COLO668 (cell line): Measurements from ENCODE around the gene ATAD3A.
"Not testable (repeated sequence)": the region's sequence is repeated elsewhere in the genome, so short reads cannot be mapped to it uniquely, and the experiment has no call there.

Experiments
- DNase-seq: peaks from one replicate; lab custom pipeline; 2025; ENCODE audit not compliant: unreplicated experiment; lab: John Stamatoyannopoulos, UW

The ATAD3A gene

DNA sequence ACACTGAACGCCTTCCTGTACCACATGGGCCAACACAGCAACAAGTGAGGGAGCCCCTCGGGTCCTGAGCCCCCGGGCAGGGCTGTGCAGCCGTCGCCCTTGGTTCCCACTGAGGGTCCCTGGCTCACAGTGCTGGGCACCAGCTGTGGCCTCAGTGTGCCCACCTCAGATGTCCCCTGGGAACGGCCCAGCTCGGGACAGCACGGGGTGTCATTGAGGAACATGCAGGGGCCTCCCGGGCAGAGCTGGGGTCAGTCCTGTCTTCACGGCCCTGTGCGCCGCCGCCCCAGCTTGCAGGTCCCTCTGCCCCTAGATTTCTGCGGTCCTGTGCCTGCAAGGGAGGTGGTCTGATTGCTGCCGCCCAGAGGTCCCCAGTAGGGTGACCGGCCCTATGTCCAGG lies 22.7 kb upstream of the ATAD3A start:
- DNase-seq: no peak

DNA sequence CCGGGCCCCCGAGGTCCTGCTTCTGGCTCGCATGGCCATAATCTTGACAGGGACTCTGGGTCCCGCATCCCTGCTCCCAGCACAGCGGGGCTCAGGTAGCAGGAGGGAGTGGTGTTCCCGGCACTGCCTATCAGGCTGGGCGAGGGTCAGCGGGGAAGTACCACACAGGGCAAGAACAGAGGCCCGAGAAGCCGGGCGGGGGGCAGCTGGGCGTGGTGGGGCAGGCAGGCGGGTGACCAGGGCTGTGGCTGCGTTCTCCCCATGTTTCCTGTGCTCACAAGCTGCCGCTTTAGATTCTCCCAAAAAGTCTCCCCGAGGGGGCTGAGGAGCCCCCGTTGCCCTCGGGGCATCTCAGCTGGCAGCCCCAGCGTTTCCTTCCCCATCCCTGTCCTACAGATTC lies 22.1 kb upstream of the ATAD3A start:
- no peak for DNase-seq

DNA sequence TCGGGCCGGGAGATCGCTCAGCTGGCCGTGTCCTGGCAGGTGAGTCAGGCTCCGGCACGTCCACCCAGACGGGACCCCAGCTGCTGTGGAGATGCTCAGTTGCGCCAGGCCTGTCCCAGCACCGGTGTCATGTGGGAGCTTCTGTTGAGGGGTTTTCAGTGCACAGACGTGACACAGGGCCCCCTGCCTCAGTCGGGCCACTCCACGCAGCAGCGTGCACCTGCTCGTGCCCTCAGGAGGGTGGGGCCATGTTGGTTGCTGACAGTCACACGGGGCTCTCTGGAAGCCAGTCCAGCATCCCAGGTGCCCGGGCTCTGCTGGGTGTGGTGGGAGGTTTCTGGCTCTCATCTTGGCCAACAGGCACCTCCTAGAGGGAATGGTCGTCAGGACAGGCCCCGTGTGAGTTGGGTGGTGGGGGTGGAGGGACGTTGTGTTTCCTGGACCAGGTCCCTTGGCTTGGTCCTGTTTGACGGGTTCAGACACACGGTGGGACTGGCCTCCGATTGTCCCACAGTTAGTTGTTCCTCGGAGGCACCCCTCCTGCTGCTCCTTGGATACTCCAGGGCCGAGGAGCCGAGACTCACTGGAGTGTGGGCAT lies 21.2 kb upstream of the ATAD3A start:
- DNase-seq: no peak

DNA sequence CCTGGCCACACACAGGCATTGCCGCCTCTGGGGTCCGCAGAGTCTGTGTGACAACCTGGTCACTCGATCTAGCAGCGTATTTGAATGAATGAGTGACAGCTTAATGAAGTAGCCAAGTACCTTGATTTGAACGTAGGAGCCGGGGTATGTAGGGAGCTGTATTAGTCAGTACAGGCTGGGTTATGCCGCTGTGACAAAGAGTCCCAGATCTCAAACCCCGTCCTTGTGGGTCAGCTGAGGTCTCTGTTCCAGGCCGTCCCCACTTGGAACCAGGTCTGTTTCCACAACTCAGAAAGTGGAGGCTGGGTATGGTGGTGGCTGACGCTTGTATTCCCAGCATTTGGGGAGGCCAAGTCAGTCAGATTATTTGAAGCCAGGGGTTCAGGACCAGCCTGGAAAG lies 20.4 kb upstream of the ATAD3A start:
- no peak for DNase-seq

- not testable (repeated sequence) for DNase-seq
These were observed 17.7 kb upstream of the ATAD3A start for GRCh38 chr1:1494311-1494710.

DNA sequence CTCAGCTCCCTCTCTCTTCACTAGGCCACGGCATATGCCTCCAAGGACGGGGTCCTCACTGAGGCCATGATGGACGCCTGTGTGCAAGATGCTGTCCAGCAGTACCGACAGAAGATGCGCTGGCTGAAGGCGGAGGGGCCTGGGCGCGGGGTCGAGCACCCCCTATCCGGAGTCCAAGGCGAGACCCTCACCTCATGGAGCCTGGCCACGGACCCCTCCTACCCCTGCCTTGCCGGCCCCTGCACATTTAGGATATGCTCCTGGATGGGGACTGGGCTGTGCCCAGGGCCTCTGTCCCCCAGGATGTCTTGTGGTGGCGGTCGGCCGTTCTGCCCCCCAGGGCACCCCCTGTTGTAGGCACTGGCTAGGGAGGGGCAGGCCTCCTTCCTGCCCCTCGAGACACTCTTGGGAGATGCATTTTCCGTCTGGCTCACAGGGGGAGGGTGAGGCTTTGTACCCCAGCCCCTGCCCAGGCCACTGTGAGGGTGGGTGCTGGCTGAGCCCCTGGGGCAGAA lies 16.4 kb upstream of the ATAD3A start:
- not testable (repeated sequence) for DNase-seq

- DNase-seq: peak; percentile 90
These were observed 7.1 kb upstream of the ATAD3A start for GRCh38 chr1:1504777-1505365.

GRCh38 chr1:1505366-1505798 lies 6.6 kb upstream of the ATAD3A start:
- peak; percentile 67 for DNase-seq

GRCh38 chr1:1505801-1506200 lies 6.2 kb upstream of the ATAD3A start:
- DNase-seq: not testable (repeated sequence)

- no peak for DNase-seq
These were observed 4.7 kb upstream of the ATAD3A start for GRCh38 chr1:1507305-1507704.

DNA sequence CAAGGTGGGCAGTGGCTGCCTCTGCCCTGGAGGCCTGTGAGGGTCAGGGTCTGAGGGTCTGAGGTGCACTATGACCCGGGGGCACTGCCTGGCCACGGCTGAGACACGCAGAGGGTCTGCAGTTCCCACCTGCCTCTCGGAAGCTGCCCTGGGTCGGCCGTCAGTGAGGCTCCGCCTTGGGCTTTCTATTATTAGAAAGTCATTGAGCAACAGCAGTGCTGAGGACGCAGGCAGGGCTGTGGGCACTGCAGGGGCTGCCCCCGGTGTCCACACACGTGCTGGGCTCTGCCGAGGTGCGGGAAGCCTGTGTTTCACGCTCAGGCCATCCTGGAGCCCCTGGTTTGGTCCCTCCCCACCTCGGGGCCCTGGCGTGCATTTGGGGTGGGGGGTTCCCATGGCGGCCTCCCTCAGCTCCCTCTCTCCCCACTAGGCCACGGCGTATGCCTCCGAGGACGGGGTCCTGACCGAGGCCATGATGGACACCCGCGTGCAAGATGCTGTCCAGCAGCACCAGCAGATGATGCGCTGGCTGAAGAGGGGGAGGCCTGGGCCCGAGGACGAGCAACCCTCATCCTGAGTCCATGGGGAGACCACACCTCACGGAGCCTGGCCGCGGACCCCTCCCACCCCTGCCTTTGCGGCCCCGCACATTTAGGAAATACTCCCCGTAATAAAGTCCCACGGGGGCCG lies 3.0 kb upstream of the ATAD3A start:
- not testable (repeated sequence) for DNase-seq

DNA sequence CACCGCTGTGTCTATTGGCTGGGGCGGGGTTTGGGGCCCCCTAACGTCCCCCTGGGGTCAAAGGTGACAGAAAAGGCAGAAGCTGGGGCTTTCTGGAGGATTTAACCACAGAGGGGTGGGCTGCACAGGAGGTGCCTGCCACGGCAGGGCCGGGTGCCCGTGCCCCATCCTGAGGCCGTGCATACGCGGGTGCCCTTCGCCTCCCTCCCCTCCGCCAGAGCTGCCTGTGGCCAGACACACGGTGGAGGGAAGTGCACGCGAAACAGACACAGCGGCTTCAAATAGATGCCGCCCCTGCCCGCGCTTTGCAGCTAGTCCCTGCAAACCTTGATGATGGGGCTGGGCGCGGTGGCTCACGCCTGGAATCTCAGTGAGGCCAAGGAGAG lies 2.5 kb upstream of the ATAD3A start:
- DNase-seq: not testable (repeated sequence)

DNA sequence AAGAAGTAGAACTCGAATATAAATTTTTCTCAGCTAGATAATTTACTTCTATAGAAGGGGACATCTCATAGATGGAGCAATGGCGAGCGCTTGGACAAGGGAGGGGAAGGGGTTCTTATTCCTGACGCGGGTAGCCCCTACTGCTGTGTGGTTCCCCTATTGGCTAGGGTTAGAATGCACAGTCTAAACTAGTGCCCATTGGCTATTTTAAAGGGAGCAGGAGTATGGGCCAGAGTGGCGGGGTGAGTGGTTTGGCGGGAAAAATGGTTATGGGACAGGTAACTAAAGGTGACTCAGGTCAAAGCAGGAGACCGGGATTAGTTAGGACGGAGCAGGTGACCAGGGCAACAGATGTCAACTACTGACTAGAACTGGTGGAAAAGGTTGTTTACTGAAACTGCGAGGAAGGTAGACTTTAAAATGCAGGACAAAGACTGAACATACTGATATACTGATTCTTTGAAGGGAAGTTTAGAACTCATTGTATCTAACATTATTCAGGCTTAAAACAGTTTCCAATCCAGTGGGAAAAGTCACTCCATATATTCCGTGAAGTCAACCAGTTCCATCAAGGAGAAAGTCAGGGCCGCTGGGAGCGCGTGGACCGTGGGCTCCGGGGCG lies 940 bp upstream of the ATAD3A start:
- DNase-seq: peak; percentile 59

GRCh38 chr1:1512425-1512824 lies 463 bp downstream of the ATAD3A start:
- peak; percentile 43 for DNase-seq

DNA sequence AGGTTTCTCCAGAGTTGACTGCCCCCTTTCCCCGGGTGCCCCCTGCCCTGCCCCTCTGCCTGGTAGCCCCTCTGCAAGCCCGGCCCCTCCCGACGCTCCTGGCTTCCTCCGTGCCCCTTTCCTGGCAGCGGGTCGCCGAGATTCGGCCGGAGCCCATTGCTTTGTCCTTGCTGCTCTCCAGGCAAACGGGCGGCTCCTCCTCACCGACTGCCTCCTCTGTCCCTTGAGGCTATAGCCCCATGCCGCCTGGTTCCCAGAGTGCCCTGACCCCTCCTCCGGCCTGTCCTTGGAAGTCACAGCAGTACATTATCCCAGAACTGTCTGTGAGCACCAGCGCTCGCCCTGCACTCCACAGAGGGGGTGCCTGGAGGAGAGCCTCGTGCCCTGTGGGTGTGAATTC lies 1.7 kb downstream of the ATAD3A start:
- not testable (repeated sequence) for DNase-seq

GRCh38 chr1:1514376-1514775 lies 2.4 kb downstream of the ATAD3A start:
- peak; percentile 53 for DNase-seq

- not testable (repeated sequence) for DNase-seq
These were observed 5.0 kb downstream of the ATAD3A start for GRCh38 chr1:1516923-1517322.

DNA sequence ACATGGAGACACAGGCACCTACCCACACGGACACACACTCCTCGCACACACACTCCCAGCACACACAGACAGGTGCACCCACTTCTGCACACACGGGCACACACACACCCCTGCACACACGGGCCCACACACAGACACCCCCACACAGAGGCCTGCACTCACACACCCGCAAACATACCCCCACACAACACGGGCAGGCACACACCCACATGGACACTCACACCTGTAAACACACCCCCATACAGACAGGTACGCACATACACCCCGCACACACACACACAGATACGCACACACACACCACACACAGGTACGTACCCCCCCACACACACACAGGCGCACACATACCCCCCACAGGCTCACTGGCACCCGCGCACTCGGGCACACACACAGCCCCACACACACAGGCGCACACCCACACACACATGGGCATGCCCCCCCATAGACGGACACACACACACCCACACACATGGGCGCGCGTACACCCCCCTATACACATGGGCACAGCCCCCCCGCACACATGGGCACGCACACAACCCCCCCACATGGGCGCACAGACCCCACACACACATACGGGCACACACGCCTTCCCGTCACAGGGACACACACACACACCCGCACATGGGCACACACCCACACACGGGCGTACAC lies 6.1 kb downstream of the ATAD3A start:
- DNase-seq: no peak

DNA sequence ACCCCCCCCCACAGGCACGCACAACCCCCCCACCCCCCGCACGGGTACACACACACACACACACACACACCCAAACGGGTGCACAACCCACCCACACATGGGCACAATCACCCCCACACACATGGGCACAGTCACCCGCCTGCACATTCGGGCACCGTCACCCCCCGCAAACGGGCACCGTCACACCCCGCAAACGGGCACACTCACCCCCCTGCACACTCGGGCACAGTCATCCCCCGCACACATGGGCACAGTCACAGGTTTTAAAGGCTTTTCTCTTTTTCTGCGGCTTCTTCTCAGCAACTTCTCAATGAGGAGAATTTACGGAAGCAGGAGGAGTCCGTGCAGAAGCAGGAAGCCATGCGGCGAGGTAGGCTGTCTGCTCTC lies 6.7 kb downstream of the ATAD3A start:
- DNase-seq: not testable (repeated sequence)

GRCh38 chr1:1519805-1520505 lies 8.0 kb downstream of the ATAD3A start:
- not testable (repeated sequence) for DNase-seq

- DNase-seq: no peak
These were observed 9.4 kb downstream of the ATAD3A start for GRCh38 chr1:1521331-1521730.
